ENCODE data around the gene UMPS.
"Not testable (repeated sequence)": the region's sequence is repeated elsewhere in the genome, so short reads cannot be mapped to it uniquely, and the experiment has no call there.

UMPS gene

GRCh38 chr3:124757926-124758325 is 27.7 kb downstream of the UMPS start:
- not testable (repeated sequence) for H3K4me1 ChIP-seq (ENCODE audit: control insufficient read depth in 1 of 2, insufficient read depth in 2 of 2, low read length in 2 of 2); H3K27me3 ChIP-seq (ENCODE audit: low read depth, low read length); H3K4me3 ChIP-seq (ENCODE audit: low read depth in 1 of 2, low read length in 2 of 2); H3K36me3 ChIP-seq (ENCODE audit: control insufficient read depth in 1 of 2, insufficient read depth in 2 of 2, low read length in 2 of 2); H3K27ac ChIP-seq (ENCODE audit: low read length); H3K9me3 ChIP-seq (ENCODE audit: control insufficient read depth in 1 of 2, low read length in 2 of 2)

GRCh38 chr3:124758851-124759635 is 28.8 kb downstream of the UMPS start:
- no peak overlapping the region for H3K27ac ChIP-seq (ENCODE audit: low read length)
- H3K9me3 ChIP-seq (ENCODE audit: control insufficient read depth in 1 of 2, low read length in 2 of 2), result no peaks in the 10 kb centered on the region

GRCh38 chr3:124759666-124760401 is 29.6 kb downstream of the UMPS start:
- H3K9me3 ChIP-seq (ENCODE audit: control insufficient read depth in 1 of 2, low read length in 2 of 2), result no peaks in the 10 kb centered on the region
- no peak overlapping the region for H3K27ac ChIP-seq (ENCODE audit: low read length)
- no peak overlapping the region for H3K4me3 ChIP-seq (ENCODE audit: low read depth in 1 of 2, low read length in 2 of 2)
- H3K36me3 ChIP-seq (ENCODE audit: control insufficient read depth in 1 of 2, insufficient read depth in 2 of 2, low read length in 2 of 2), result peaks cover 12 to 20% of the 10 kb centered on the region in 2 donors
- no peaks in the 10 kb centered on the region for H3K27me3 ChIP-seq (ENCODE audit: low read depth, low read length)
- peaks cover 0 to 7% of the 10 kb centered on the region in 2 donors for H3K4me1 ChIP-seq (ENCODE audit: control insufficient read depth in 1 of 2, insufficient read depth in 2 of 2, low read length in 2 of 2)

More at GRCh38 chr3:124758851-124759635, 28.8 kb downstream of the UMPS start:
- no peaks in the 10 kb centered on the region for H3K27me3 ChIP-seq (ENCODE audit: low read depth, low read length)
- H3K4me3 ChIP-seq (ENCODE audit: low read depth in 1 of 2, low read length in 2 of 2), result no peak overlapping the region
- peaks cover 0 to 7% of the 10 kb centered on the region in 2 donors for H3K4me1 ChIP-seq (ENCODE audit: control insufficient read depth in 1 of 2, insufficient read depth in 2 of 2, low read length in 2 of 2)
- H3K36me3 ChIP-seq (ENCODE audit: control insufficient read depth in 1 of 2, insufficient read depth in 2 of 2, low read length in 2 of 2), result peaks cover 6 to 12% of the 10 kb centered on the region in 2 donors

GRCh38 chr3:124760601-124761000 is 30.3 kb downstream of the UMPS start:
- H3K27ac ChIP-seq (ENCODE audit: low read length), result no peak overlapping the region

GRCh38 chr3:124761250-124761796 is 31.1 kb downstream of the UMPS start:
- no peaks in the 10 kb centered on the region for H3K9me3 ChIP-seq (ENCODE audit: control insufficient read depth in 1 of 2, low read length in 2 of 2)
- H3K36me3 ChIP-seq (ENCODE audit: control insufficient read depth in 1 of 2, insufficient read depth in 2 of 2, low read length in 2 of 2), result peaks cover 19 to 28% of the 10 kb centered on the region in 2 donors
- peaks cover 0 to 7% of the 10 kb centered on the region in 2 donors for H3K4me1 ChIP-seq (ENCODE audit: control insufficient read depth in 1 of 2, insufficient read depth in 2 of 2, low read length in 2 of 2)
- peak overlapping the region in 1 of 2 donors; percentile 21 for H3K4me3 ChIP-seq (ENCODE audit: low read depth in 1 of 2, low read length in 2 of 2)
- no peak overlapping the region for H3K27ac ChIP-seq (ENCODE audit: low read length)
- no peaks in the 10 kb centered on the region for H3K27me3 ChIP-seq (ENCODE audit: low read depth, low read length)

More at GRCh38 chr3:124760601-124761000, 30.3 kb downstream of the UMPS start:
- Histone ChIP-seq H3K27me3 (ENCODE audit: low read depth, low read length) (no peaks in the 10 kb centered on the region), H3K9me3 (ENCODE audit: control insufficient read depth in 1 of 2, low read length in 2 of 2) (no peaks in the 10 kb centered on the region), H3K4me3 (ENCODE audit: low read depth in 1 of 2, low read length in 2 of 2) (no peak overlapping the region), H3K36me3 (ENCODE audit: control insufficient read depth in 1 of 2, insufficient read depth in 2 of 2, low read length in 2 of 2) (peaks cover 18 to 25% of the 10 kb centered on the region in 2 donors), H3K4me1 (ENCODE audit: control insufficient read depth in 1 of 2, insufficient read depth in 2 of 2, low read length in 2 of 2) (peaks cover 0 to 7% of the 10 kb centered on the region in 2 donors)

- peaks cover 19 to 35% of the 10 kb centered on the region in 2 donors for H3K36me3 ChIP-seq (ENCODE audit: control insufficient read depth in 1 of 2, insufficient read depth in 2 of 2, low read length in 2 of 2)
- no peak overlapping the region for H3K4me3 ChIP-seq (ENCODE audit: low read depth in 1 of 2, low read length in 2 of 2)
- no peaks in the 10 kb centered on the region for H3K27me3 ChIP-seq (ENCODE audit: low read depth, low read length)
- H3K4me1 ChIP-seq (ENCODE audit: control insufficient read depth in 1 of 2, insufficient read depth in 2 of 2, low read length in 2 of 2), result peaks cover 0 to 7% of the 10 kb centered on the region in 2 donors
- no peak overlapping the region for H3K27ac ChIP-seq (ENCODE audit: low read length)
- no peaks in the 10 kb centered on the region for H3K9me3 ChIP-seq (ENCODE audit: control insufficient read depth in 1 of 2, low read length in 2 of 2)
Measured at GRCh38 chr3:124761935-124762660, 31.8 kb downstream of the UMPS start.

GRCh38 chr3:124762661-124763011 is 32.4 kb downstream of the UMPS start:
- Histone ChIP-seq H3K27ac (ENCODE audit: low read length) (no peak overlapping the region), H3K4me1 (ENCODE audit: control insufficient read depth in 1 of 2, insufficient read depth in 2 of 2, low read length in 2 of 2) (peaks cover 0 to 7% of the 10 kb centered on the region in 2 donors), H3K4me3 (ENCODE audit: low read depth in 1 of 2, low read length in 2 of 2) (no peak overlapping the region), H3K9me3 (ENCODE audit: control insufficient read depth in 1 of 2, low read length in 2 of 2) (no peaks in the 10 kb centered on the region), H3K27me3 (ENCODE audit: low read depth, low read length) (no peaks in the 10 kb centered on the region), H3K36me3 (ENCODE audit: control insufficient read depth in 1 of 2, insufficient read depth in 2 of 2, low read length in 2 of 2) (peaks cover 19 to 37% of the 10 kb centered on the region in 2 donors)

DNA sequence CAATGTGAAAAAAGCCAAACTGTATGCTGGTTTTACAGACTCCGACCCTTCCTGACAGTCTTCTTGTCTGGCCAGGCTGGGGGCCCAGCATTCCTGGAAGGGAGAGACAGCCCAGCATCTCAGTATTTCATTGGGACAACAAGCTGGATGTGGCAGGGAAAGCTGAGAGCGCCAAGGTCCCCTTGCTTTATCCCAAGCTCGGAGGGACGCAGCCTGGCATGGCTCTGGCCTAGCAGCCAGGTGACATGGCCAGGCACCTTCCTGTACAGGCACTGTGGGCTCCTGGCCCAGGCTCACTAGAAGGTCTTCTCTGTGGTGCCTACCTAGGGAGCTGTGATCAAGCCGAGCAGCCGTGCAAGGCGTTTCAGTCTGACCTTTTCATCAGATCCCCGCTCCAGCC is 33.0 kb downstream of the UMPS start:
- Histone ChIP-seq H3K36me3 (ENCODE audit: control insufficient read depth in 1 of 2, insufficient read depth in 2 of 2, low read length in 2 of 2) (peaks cover 20 to 37% of the 10 kb centered on the region in 2 donors), H3K4me1 (ENCODE audit: control insufficient read depth in 1 of 2, insufficient read depth in 2 of 2, low read length in 2 of 2) (peaks cover 0 to 7% of the 10 kb centered on the region in 2 donors), H3K4me3 (ENCODE audit: low read depth in 1 of 2, low read length in 2 of 2) (no peak overlapping the region), H3K27ac (ENCODE audit: low read length) (no peak overlapping the region), H3K27me3 (ENCODE audit: low read depth, low read length) (no peaks in the 10 kb centered on the region), H3K9me3 (ENCODE audit: control insufficient read depth in 1 of 2, low read length in 2 of 2) (no peaks in the 10 kb centered on the region)

DNA sequence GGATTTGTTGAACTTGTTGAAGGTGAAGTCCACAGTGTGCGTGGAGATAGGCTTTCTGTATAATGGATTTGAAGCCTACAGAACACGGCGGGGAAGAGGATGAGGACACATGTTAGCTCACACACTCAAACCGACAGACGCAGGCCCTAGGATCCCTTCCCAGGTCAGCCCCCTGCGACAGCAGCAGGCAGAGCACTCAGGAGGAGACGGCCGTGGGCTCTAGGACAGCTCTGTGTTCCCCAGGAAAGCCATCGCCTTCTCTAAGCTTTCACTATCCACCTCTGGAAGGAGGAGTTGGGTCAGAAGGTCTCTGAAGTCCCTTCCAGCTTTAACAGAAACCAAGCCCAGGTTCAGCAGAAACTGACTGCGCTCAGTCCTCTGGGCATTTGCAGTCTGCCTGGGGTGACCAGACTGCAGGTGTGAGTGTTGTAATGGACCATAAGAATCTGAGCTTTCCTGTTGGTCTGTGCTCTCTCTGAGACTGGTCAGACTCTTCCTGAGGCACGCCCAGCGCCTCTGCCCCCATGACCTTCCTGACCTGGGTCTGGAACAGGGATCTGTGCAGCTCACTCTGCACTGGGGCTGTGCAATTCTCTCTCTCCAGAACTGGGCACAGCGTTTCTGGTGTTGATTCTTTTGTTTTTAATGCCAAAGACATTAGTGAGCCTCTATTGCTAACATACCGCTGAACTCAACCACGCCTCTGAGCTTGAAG is 33.5 kb downstream of the UMPS start:
- Histone ChIP-seq H3K27me3 (ENCODE audit: low read depth, low read length) (no peaks in the 10 kb centered on the region), H3K9me3 (ENCODE audit: control insufficient read depth in 1 of 2, low read length in 2 of 2) (no peaks in the 10 kb centered on the region), H3K27ac (ENCODE audit: low read length) (no peak overlapping the region), H3K4me3 (ENCODE audit: low read depth in 1 of 2, low read length in 2 of 2) (no peak overlapping the region), H3K4me1 (ENCODE audit: control insufficient read depth in 1 of 2, insufficient read depth in 2 of 2, low read length in 2 of 2) (peaks cover 0 to 7% of the 10 kb centered on the region in 2 donors), H3K36me3 (ENCODE audit: control insufficient read depth in 1 of 2, insufficient read depth in 2 of 2, low read length in 2 of 2) (peaks cover 26 to 37% of the 10 kb centered on the region in 2 donors)

DNA sequence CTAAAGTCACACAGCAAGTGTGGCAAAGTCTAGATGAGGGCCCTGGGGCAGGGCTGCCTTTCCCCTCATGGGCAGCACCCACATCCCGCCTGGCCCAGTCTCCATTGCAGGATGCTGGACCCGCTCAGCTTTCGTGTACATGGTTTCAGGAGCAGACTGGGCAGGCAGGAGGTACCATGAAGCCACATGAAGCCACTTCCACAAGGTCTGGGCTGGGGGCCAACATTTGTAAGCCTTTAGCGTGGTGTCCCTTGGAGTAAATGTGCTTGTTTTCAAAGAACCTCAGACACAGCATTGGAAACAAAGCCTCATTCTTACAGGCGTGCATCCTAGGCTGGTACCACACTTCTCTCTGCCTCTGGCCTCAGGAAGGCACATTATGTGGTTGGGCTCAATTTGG is 34.5 kb downstream of the UMPS start:
- Histone ChIP-seq H3K4me3 (ENCODE audit: low read depth in 1 of 2, low read length in 2 of 2) (no peak overlapping the region), H3K27ac (ENCODE audit: low read length) (no peak overlapping the region), H3K4me1 (ENCODE audit: control insufficient read depth in 1 of 2, insufficient read depth in 2 of 2, low read length in 2 of 2) (peaks cover 0 to 7% of the 10 kb centered on the region in 2 donors), H3K9me3 (ENCODE audit: control insufficient read depth in 1 of 2, low read length in 2 of 2) (no peaks in the 10 kb centered on the region), H3K36me3 (ENCODE audit: control insufficient read depth in 1 of 2, insufficient read depth in 2 of 2, low read length in 2 of 2) (peaks cover 34 to 37% of the 10 kb centered on the region in 2 donors), H3K27me3 (ENCODE audit: low read depth, low read length) (no peaks in the 10 kb centered on the region)

Measured in muscle layer of duodenum (tissue), 2 donors.